IPS-20b (cell line): ENCODE data around the gene LRRC2.
"Not testable (repeated sequence)": the region's sequence is repeated elsewhere in the genome, so short reads cannot be mapped to it uniquely, and the experiment has no call there.

Experiments used
- H3K27ac ChIP-seq: one replicate; pipeline ENCODE4 v1.5.1; 2013; ENCODE audit warnings: low read length
- H3K27me3 ChIP-seq: 2 replicates; pipeline ENCODE4 v1.6.1; 2013; ENCODE audit warnings: mild to moderate bottlenecking, low read length, inconsistent platforms; ENCODE audit not compliant: insufficient read depth
- H3K36me3 ChIP-seq: 2 replicates; pipeline ENCODE4 v1.6.1; 2013; ENCODE audit warnings: low read depth, mild to moderate bottlenecking, inconsistent platforms, low read length, moderate library complexity; ENCODE audit not compliant: insufficient read depth
- H3K4me1 ChIP-seq: 2 replicates; pipeline ENCODE4 v1.6.1; 2013; ENCODE audit warnings: mild to moderate bottlenecking, control low read depth, inconsistent platforms, low read length, moderate library complexity; ENCODE audit not compliant: insufficient read depth
- H3K4me3 ChIP-seq: 2 replicates; pipeline ENCODE4 v1.5.1; 2013; ENCODE audit warnings: mild to moderate bottlenecking, low read length, inconsistent platforms
- H3K9ac ChIP-seq: 2 replicates; pipeline ENCODE4 v1.6.1; 2013; ENCODE audit warnings: low read depth, mild to moderate bottlenecking, inconsistent platforms, low read length, moderate library complexity
- H3K9me3 ChIP-seq: 2 replicates; pipeline ENCODE4 v1.6.1; 2013; ENCODE audit warnings: mild to moderate bottlenecking, low read depth, low read length, inconsistent platforms; ENCODE audit not compliant: insufficient read depth

Gene LRRC2

GRCh38 chr3:46537779-46538178 is 28.3 kb downstream of the LRRC2 start:
- no peaks in the 10 kb centered on the region for H3K27me3 ChIP-seq
- H3K4me1 ChIP-seq: peaks cover 7% of the 10 kb centered on the region; the same call in 1 of the 2 replicates
- no peak overlapping the region for H3K4me3 ChIP-seq
- H3K9me3 ChIP-seq: no peaks in the 10 kb centered on the region
- no peaks in the 10 kb centered on the region for H3K36me3 ChIP-seq
- H3K9ac ChIP-seq: no peak overlapping the region
- no peak overlapping the region for H3K27ac ChIP-seq

GRCh38 chr3:46537316-46537715 is 28.8 kb downstream of the LRRC2 start:
- no peaks in the 10 kb centered on the region for H3K27me3 ChIP-seq
- no peak overlapping the region for H3K27ac ChIP-seq
- H3K4me3 ChIP-seq: no peak overlapping the region

GRCh38 chr3:46536758-46537157 is 29.3 kb downstream of the LRRC2 start:
- Histone ChIP-seq H3K9me3 (no peaks in the 10 kb centered on the region), H3K36me3 (no peaks in the 10 kb centered on the region)

More at GRCh38 chr3:46537316-46537715, 28.8 kb downstream of the LRRC2 start:
- no peak overlapping the region for H3K9ac ChIP-seq
- no peaks in the 10 kb centered on the region for H3K36me3 ChIP-seq
- H3K9me3 ChIP-seq: no peaks in the 10 kb centered on the region
- peaks cover 7% of the 10 kb centered on the region; the same call in 1 of the 2 replicates for H3K4me1 ChIP-seq

GRCh38 chr3:46535746-46536145 is 30.4 kb downstream of the LRRC2 start:
- H3K4me1 ChIP-seq: peaks cover 7% of the 10 kb centered on the region; the same call in 1 of the 2 replicates
- no peak overlapping the region for H3K9ac ChIP-seq
- no peaks in the 10 kb centered on the region for H3K36me3 ChIP-seq
- H3K4me3 ChIP-seq: no peak overlapping the region
- no peak overlapping the region for H3K27ac ChIP-seq
- H3K27me3 ChIP-seq: no peaks in the 10 kb centered on the region
- no peaks in the 10 kb centered on the region for H3K9me3 ChIP-seq

More at GRCh38 chr3:46536758-46537157, 29.3 kb downstream of the LRRC2 start:
- no peak overlapping the region for H3K27ac ChIP-seq
- H3K27me3 ChIP-seq: no peaks in the 10 kb centered on the region
- no peak overlapping the region for H3K9ac ChIP-seq
- peaks cover 7% of the 10 kb centered on the region; the same call in 1 of the 2 replicates for H3K4me1 ChIP-seq
- no peak overlapping the region for H3K4me3 ChIP-seq

- Histone ChIP-seq H3K4me3 (no peak overlapping the region), H3K27me3 (no peaks in the 10 kb centered on the region)
These were observed 33.0 kb downstream of the LRRC2 start for GRCh38 chr3:46533091-46533490.

GRCh38 chr3:46527239-46527638 is 38.9 kb downstream of the LRRC2 start:
- Histone ChIP-seq H3K4me1 (no peaks in the 10 kb centered on the region), H3K27ac (no peak overlapping the region)

More at GRCh38 chr3:46533091-46533490, 33.0 kb downstream of the LRRC2 start:
- peaks cover 7% of the 10 kb centered on the region; the same call in 1 of the 2 replicates for H3K4me1 ChIP-seq
- no peaks in the 10 kb centered on the region for H3K9me3 ChIP-seq
- no peak overlapping the region for H3K27ac ChIP-seq
- H3K36me3 ChIP-seq: no peaks in the 10 kb centered on the region
- no peak overlapping the region for H3K9ac ChIP-seq

GRCh38 chr3:46524832-46525231 is 41.3 kb downstream of the LRRC2 start:
- Histone ChIP-seq H3K36me3 (no peaks in the 10 kb centered on the region), H3K4me3 (no peak overlapping the region), H3K9me3 (no peaks in the 10 kb centered on the region), H3K27ac (no peak overlapping the region), H3K4me1 (no peaks in the 10 kb centered on the region), H3K27me3 (no peaks in the 10 kb centered on the region), H3K9ac (no peak overlapping the region)

More at GRCh38 chr3:46527239-46527638, 38.9 kb downstream of the LRRC2 start:
- Histone ChIP-seq H3K36me3 (no peaks in the 10 kb centered on the region), H3K9me3 (no peaks in the 10 kb centered on the region), H3K9ac (no peak overlapping the region), H3K27me3 (no peaks in the 10 kb centered on the region), H3K4me3 (no peak overlapping the region)

GRCh38 chr3:46524008-46524407 is 42.1 kb downstream of the LRRC2 start:
- Histone ChIP-seq H3K4me3 (no peak overlapping the region), H3K27ac (no peak overlapping the region), H3K4me1 (no peaks in the 10 kb centered on the region), H3K36me3 (no peaks in the 10 kb centered on the region), H3K9ac (no peak overlapping the region), H3K9me3 (no peaks in the 10 kb centered on the region), H3K27me3 (no peaks in the 10 kb centered on the region)

GRCh38 chr3:46523556-46523955 is 42.5 kb downstream of the LRRC2 start:
- Histone ChIP-seq H3K27me3 (no peaks in the 10 kb centered on the region), H3K36me3 (no peaks in the 10 kb centered on the region), H3K4me1 (no peaks in the 10 kb centered on the region), H3K4me3 (no peak overlapping the region), H3K9ac (no peak overlapping the region), H3K9me3 (no peaks in the 10 kb centered on the region), H3K27ac (no peak overlapping the region)

GRCh38 chr3:46522201-46522600 is 43.9 kb downstream of the LRRC2 start:
- H3K4me1 ChIP-seq, H3K9ac ChIP-seq, H3K36me3 ChIP-seq, H3K27ac ChIP-seq, H3K27me3 ChIP-seq, H3K4me3 ChIP-seq, H3K9me3 ChIP-seq: not testable (repeated sequence)

GRCh38 chr3:46521096-46521495 is 45.0 kb downstream of the LRRC2 start:
- Histone ChIP-seq H3K4me3 (no peak overlapping the region), H3K9ac (no peak overlapping the region), H3K9me3 (no peaks in the 10 kb centered on the region), H3K27ac (no peak overlapping the region), H3K27me3 (no peaks in the 10 kb centered on the region), H3K4me1 (no peaks in the 10 kb centered on the region), H3K36me3 (no peaks in the 10 kb centered on the region)

- H3K9me3 ChIP-seq: no peaks in the 10 kb centered on the region
- no peak overlapping the region for H3K4me3 ChIP-seq
- no peak overlapping the region for H3K27ac ChIP-seq
- no peaks in the 10 kb centered on the region for H3K4me1 ChIP-seq
- no peak overlapping the region for H3K9ac ChIP-seq
- no peaks in the 10 kb centered on the region for H3K27me3 ChIP-seq
- no peaks in the 10 kb centered on the region for H3K36me3 ChIP-seq
These were observed 45.6 kb downstream of the LRRC2 start for GRCh38 chr3:46520531-46520930.
